Retinal pigment epithelial cell (primary cell): ENCODE results near the gene RPS10.

Source experiments
- DNase-seq: peaks from one replicate; pipeline ENCODE4 v3.0.0-alpha.2; 2010; ENCODE audit warnings: low read depth
- H3K4me3 ChIP-seq: 2 replicates; pipeline ENCODE4 v1.5.1; 2011; ENCODE audit warnings: mild to moderate bottlenecking, low read length, control low read depth, moderate library complexity
- CTCF ChIP-seq: conservative IDR thresholded peaks from 2 replicates; pipeline ENCODE4 v1.5.1; 2011; ENCODE audit warnings: low read depth, low read length, control low read depth, inconsistent platforms

The RPS10 gene

GRCh38 chr6:34389034-34389433 is 36.8 kb downstream of the RPS10 start:
- DNase-seq: no peak
- H3K4me3 ChIP-seq: no peak overlapping the region
- no peak for TF ChIP-seq CTCF

GRCh38 chr6:34388421-34388820 is 37.4 kb downstream of the RPS10 start:
- no peak for DNase-seq
- H3K4me3 ChIP-seq: no peak overlapping the region
- TF ChIP-seq CTCF: no peak

GRCh38 chr6:34386316-34387137 is 39.3 kb downstream of the RPS10 start:
- H3K4me3 ChIP-seq: no peak overlapping the region
- DNase-seq: peak; percentile 35
- TF ChIP-seq CTCF: no peak

- H3K4me3 ChIP-seq: no peak overlapping the region
- no peak for DNase-seq
- no peak for TF ChIP-seq CTCF
Measured at GRCh38 chr6:34385793-34386195, 40.1 kb downstream of the RPS10 start.

- DNase-seq: no peak
- no peak for TF ChIP-seq CTCF
- H3K4me3 ChIP-seq: no peak overlapping the region
Measured at GRCh38 chr6:34384321-34385153, 41.3 kb downstream of the RPS10 start.

GRCh38 chr6:34383656-34384320 is 42.1 kb downstream of the RPS10 start:
- TF ChIP-seq CTCF: no peak
- no peak overlapping the region for H3K4me3 ChIP-seq
- DNase-seq: no peak
